B cell (primary cell): ENCODE data around the gene CCDC80. TPM values are rescaled to one million over a fixed set of nuclear protein-coding genes. Genes with fewer than 3 reads are reported as not detected.

Experiments used
- ATAC-seq: fragments of 200-7000 bp; cut with Tn5 transposase; one replicate; pipeline ENCODE4 v1.10.0; 2021; ENCODE audit warnings: low read depth, mild to moderate bottlenecking, moderate number of reproducible peaks, moderate library complexity
- CTCF ChIA-PET: fragments of 350-600 bp; sonication (Branson Sonifier 250); formaldehyde crosslinking; loops from one replicate; lab custom pipeline; 2021; ENCODE audit warnings: antibody characterized with exemption, inconsistent platforms; lab: Charles Lee
- POLR2A ChIA-PET: fragments of 350-600 bp; sonication (Branson Sonifier 250); formaldehyde crosslinking; loops from one replicate; lab custom pipeline; 2021; ENCODE audit warnings: antibody characterized with exemption; lab: Charles Lee
- DNase-seq: peaks from one replicate; pipeline ENCODE4 v3.0.0; 2013
- H2AFZ ChIP-seq: 2 replicates; pipeline ENCODE4 v1.6.1; 2012; ENCODE audit warnings: mild to moderate bottlenecking, low read depth, low read length; ENCODE audit not compliant: insufficient read depth, poor library complexity, severe bottlenecking
- H3K27ac ChIP-seq, 2 donors: 1 replicate in 1 of 2; 2 replicates in 1 of 2; pipeline ENCODE4 v1.5.1; 2012 to 2013; ENCODE audit warnings: low read length in 2 of 2, mild to moderate bottlenecking in 2 of 2, moderate library complexity in 1 of 2
- H3K27me3 ChIP-seq, 4 experiments: fragments of 200-600 bp in 1 of 4; sonication (generic) in 1 of 4; replicated peaks in 1 of 4; 1 replicate in 2 of 4; 2 replicates in 2 of 4; pipeline versions ENCODE4 v1.6.1 to v1.7.0; 2013 to 2016; ENCODE audit warnings: low read length in 3 of 4, mild to moderate bottlenecking in 2 of 4, mixed read lengths in 1 of 4, moderate library complexity in 1 of 4; ENCODE audit not compliant: insufficient read depth in 4 of 4, control insufficient read depth in 3 of 4; ENCODE audit errors: control extremely low read depth in 1 of 4
- H3K36me3 ChIP-seq, 2 experiments: replicated peaks in 1 of 2; 1 replicate in 1 of 2; 2 replicates in 1 of 2; pipeline versions ENCODE4 v1.6.1 to v1.7.1; 2013; ENCODE audit warnings: low read length in 1 of 2; ENCODE audit not compliant: insufficient read depth in 2 of 2, control insufficient read depth in 1 of 2; ENCODE audit errors: control extremely low read depth in 1 of 2, extremely low read depth in 1 of 2
- H3K4me1 ChIP-seq, 2 donors: fragments of 200-600 bp in 1 of 2; sonication (generic) in 1 of 2; 1 replicate in 1 of 2; 2 replicates in 1 of 2; pipeline versions ENCODE4 v1.5.1 to v1.6.1; 2013 to 2017; ENCODE audit warnings: low read length in 2 of 2; ENCODE audit not compliant: control insufficient read depth in 2 of 2, insufficient read depth in 2 of 2
- H3K4me2 ChIP-seq: replicated peaks from 2 replicates; pipeline ENCODE3; 2012; ENCODE audit warnings: mild to moderate bottlenecking, low read depth, low read length; ENCODE audit not compliant: poor library complexity, severe bottlenecking
- H3K4me3 ChIP-seq, 5 experiments: fragments of 200-600 bp in 1 of 5; sonication (generic) in 1 of 5; 1 replicate in 3 of 5; 2 replicates in 2 of 5; pipeline versions ENCODE4 v1.5.1 to v1.7.0; 2011 to 2016; ENCODE audit warnings: low read length in 4 of 5, mild to moderate bottlenecking in 4 of 5, low read depth in 2 of 5, control low read depth in 1 of 5, moderate library complexity in 1 of 5; ENCODE audit not compliant: insufficient read depth in 1 of 5; ENCODE audit errors: control extremely low read depth in 1 of 5, extremely low read depth in 1 of 5
- H3K79me2 ChIP-seq: fragments of 200-600 bp; sonication (generic); one replicate; pipeline ENCODE4 v1.6.0; 2016; ENCODE audit warnings: low read length; ENCODE audit not compliant: control insufficient read depth, insufficient read depth
- H3K9ac ChIP-seq: fragments of 200-600 bp; sonication (generic); 2 replicates; pipeline ENCODE4 v1.6.1; 2017; ENCODE audit warnings: mild to moderate bottlenecking, low read length, moderate library complexity
- H3K9me3 ChIP-seq, 3 donors: one replicate each; pipeline versions ENCODE4 v1.6.1 to v1.7.1; 2013; ENCODE audit warnings: low read length in 2 of 3; ENCODE audit not compliant: control insufficient read depth in 2 of 3, insufficient read depth in 1 of 3; ENCODE audit errors: control extremely low read depth in 1 of 3
- H4K20me1 ChIP-seq: 2 replicates; pipeline ENCODE4 v1.6.0; 2012; ENCODE audit warnings: mild to moderate bottlenecking, low read length; ENCODE audit not compliant: insufficient read depth, control insufficient read depth, poor library complexity, severe bottlenecking
- H3K27ac Mint-ChIP-seq: one replicate; pipeline ENCODE4 v1.8.0; 2021; ENCODE audit warnings: mixed read lengths
- H3K27me3 Mint-ChIP-seq: one replicate; pipeline ENCODE4 v1.8.0; 2021; ENCODE audit warnings: mixed read lengths
- H3K4me1 Mint-ChIP-seq: one replicate; pipeline ENCODE4 v1.8.0; 2021; ENCODE audit warnings: mixed read lengths
- H3K4me3 Mint-ChIP-seq: one replicate; pipeline ENCODE4 v1.8.0; 2021; ENCODE audit warnings: mixed read lengths
- H3K9me3 Mint-ChIP-seq: one replicate; pipeline ENCODE4 v1.8.0; 2022; ENCODE audit warnings: mixed read lengths; ENCODE audit not compliant: insufficient read depth
- CTCF ChIP-seq: fragments of 200-600 bp; IDR thresholded peaks from one replicate; pipeline ENCODE4 v1.8.0; 2022; ENCODE audit warnings: antibody characterized with exemption, mild to moderate bottlenecking
- EZH2 ChIP-seq: IDR thresholded peaks from 2 replicates; pipeline ENCODE4 v1.6.1; 2012; ENCODE audit warnings: borderline replicate concordance, low read depth, mild to moderate bottlenecking, moderate library complexity, low read length; ENCODE audit not compliant: insufficient read depth, poor library complexity, severe bottlenecking
- intact Hi-C: fragments of 100-400 bp; cut with micrococcal nuclease; formaldehyde crosslinking; loops from one replicate; pipeline ENCODE4 v1.10.0; 2022
- polyA plus RNA-seq: library from polyadenylated mRNA; depleted of rRNA; stranded (reverse); fragments of >200 nt; gene quantifications from 2 replicates; pipeline ENCODE4 v1.2.3, GENCODE V29; 2012
- total RNA-seq, 2 donors: library from RNA; stranded (reverse); fragments of 120-200 nt in 1 of 2; gene quantifications; 1 replicate in 1 of 2; 2 replicates in 1 of 2; pipeline versions ENCODE4 v1.2.3 to v1.2.4, GENCODE V29; 2013 to 2022

CCDC80 gene
- total and polyA plus RNA-seq, 2 donors (not counting 1 experiment from before 2014, with no cell fraction given), result under 0.01 TPM; not detected in 1

GRCh38 chr3:112602217-112602838 is 38.6 kb downstream of the CCDC80 start:
- POLR2A ChIA-PET, result no interaction called here
- H3K4me3 ChIP-seq, result no peak overlapping the region
- H3K36me3 ChIP-seq, result peaks cover 0 to 1% of the 10 kb centered on the region in 2 experiments
- ATAC-seq (no peak), DNase-seq (no peak)
- H3K4me2 ChIP-seq, result no peak overlapping the region
- Mint-ChIP-seq H3K27me3 (no peaks in the 10 kb centered on the region), H3K9me3 (no peaks in the 10 kb centered on the region), H3K27ac (no peak overlapping the region), H3K4me3 (no peak overlapping the region), H3K4me1 (peaks cover 7% of the 10 kb centered on the region)
- no peaks in the 10 kb centered on the region for H4K20me1 ChIP-seq
- no peaks in the 10 kb centered on the region for H3K9me3 ChIP-seq
- H3K27ac ChIP-seq, result no peak overlapping the region
- CTCF ChIA-PET, result no interaction called here
- no peaks in the 10 kb centered on the region for H3K4me1 ChIP-seq
- TF ChIP-seq EZH2 (no peak), CTCF (no peak)
- H3K27me3 ChIP-seq, result no peaks in the 10 kb centered on the region
- H3K9ac ChIP-seq, result no peak overlapping the region
- no peaks in the 10 kb centered on the region for H3K79me2 ChIP-seq
- intact Hi-C loops, result no loop called here
- H2AFZ ChIP-seq, result no peak overlapping the region

DNA sequence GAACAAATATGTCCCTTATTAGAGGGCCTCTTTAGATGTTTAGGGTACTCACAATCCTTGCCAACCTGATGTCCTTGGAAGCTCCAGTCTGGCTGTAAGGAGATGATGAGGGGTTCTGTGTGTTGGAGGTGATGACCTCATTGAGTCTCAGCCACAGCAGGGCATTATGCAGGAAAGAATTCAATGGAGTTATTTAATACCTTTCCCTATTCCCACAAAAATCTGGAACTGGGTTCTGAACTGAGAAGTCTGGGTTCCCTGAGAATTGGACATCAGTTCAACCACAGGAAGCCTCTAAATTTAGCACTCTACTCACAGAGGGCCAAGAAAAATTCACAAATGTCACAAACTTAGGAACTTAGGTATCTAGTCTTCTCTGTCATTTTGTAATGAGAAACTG is 42.2 kb downstream of the CCDC80 start:
- CTCF ChIA-PET, result interaction anchor here (1.4 kb wide), 1 partner anchor 9 kb away, joined by 4 read pairs; no protein-coding TSS in a partner anchor
- Histone ChIP-seq H3K4me2 (no peak overlapping the region), H3K27me3 (no peaks in the 10 kb centered on the region), H2AFZ (no peak overlapping the region), H3K79me2 (no peaks in the 10 kb centered on the region), H3K4me3 (no peak overlapping the region), H3K9me3 (no peaks in the 10 kb centered on the region), H3K27ac (no peak overlapping the region), H3K9ac (no peak overlapping the region), H3K36me3 (peaks cover 1 to 6% of the 10 kb centered on the region in 2 experiments), H4K20me1 (no peaks in the 10 kb centered on the region), H3K4me1 (no peaks in the 10 kb centered on the region)
- no peak for TF ChIP-seq CTCF
- no peak for TF ChIP-seq EZH2
- Mint-ChIP-seq H3K4me1 (peaks cover 7% of the 10 kb centered on the region), H3K27me3 (no peaks in the 10 kb centered on the region), H3K4me3 (no peak overlapping the region), H3K9me3 (no peaks in the 10 kb centered on the region), H3K27ac (no peak overlapping the region)
- no peak for DNase-seq
- POLR2A ChIA-PET, result no interaction called here
- ATAC-seq, result no peak
- intact Hi-C loops, result no loop called here
